Measurements from ENCODE around the gene ASPDH. TPM values are rescaled to one million over a fixed set of nuclear protein-coding genes. Genes with fewer than 3 reads are reported as not detected.

Gene ASPDH
- total RNA-seq, result not detected in 2 replicates

GRCh38 chr19:50513746-50514345 lies at the start of gene ASPDH:
TSS of gene ASPDH (minus strand) at chr19:50513913. CDS start at chr19:50513823, 90 bp downstream.
- no peak for DNase-seq (ENCODE audit: low read depth, low spot score)

GRCh38 chr19:50562996-50563395 lies 49.3 kb upstream of the ASPDH start:
- DNase-seq (ENCODE audit: low read depth, low spot score), result no peak

GRCh38 chr19:50562329-50562728 lies 48.6 kb upstream of the ASPDH start:
- no peak for DNase-seq (ENCODE audit: low read depth, low spot score)

GRCh38 chr19:50559636-50560035 lies 45.9 kb upstream of the ASPDH start:
- no peak for DNase-seq (ENCODE audit: low read depth, low spot score)

GRCh38 chr19:50558449-50558848 lies 44.7 kb upstream of the ASPDH start:
- DNase-seq (ENCODE audit: low read depth, low spot score), result no peak

- DNase-seq (ENCODE audit: low read depth, low spot score), result no peak
These were observed 44.3 kb upstream of the ASPDH start for GRCh38 chr19:50558039-50558438.

GRCh38 chr19:50557009-50557613 lies 43.4 kb upstream of the ASPDH start:
- DNase-seq (ENCODE audit: low read depth, low spot score), result no peak

GRCh38 chr19:50556282-50557008 lies 42.7 kb upstream of the ASPDH start:
- DNase-seq (ENCODE audit: low read depth, low spot score), result peak; percentile 30

GRCh38 chr19:50555450-50556281 lies 42.0 kb upstream of the ASPDH start:
- DNase-seq (ENCODE audit: low read depth, low spot score), result no peak

GRCh38 chr19:50555033-50555432 lies 41.3 kb upstream of the ASPDH start:
- no peak for DNase-seq (ENCODE audit: low read depth, low spot score)

- DNase-seq (ENCODE audit: low read depth, low spot score), result no peak
These were observed 40.5 kb upstream of the ASPDH start for GRCh38 chr19:50554212-50554611.

- DNase-seq (ENCODE audit: low read depth, low spot score), result no peak
These were observed 39.5 kb upstream of the ASPDH start for GRCh38 chr19:50553134-50553703.

- no peak for DNase-seq (ENCODE audit: low read depth, low spot score)
These were observed 38.8 kb upstream of the ASPDH start for GRCh38 chr19:50552540-50552939.

- DNase-seq (ENCODE audit: low read depth, low spot score), result no peak
These were observed 38.0 kb upstream of the ASPDH start for GRCh38 chr19:50551715-50552187.

GRCh38 chr19:50551034-50551714 lies 37.5 kb upstream of the ASPDH start:
- DNase-seq (ENCODE audit: low read depth, low spot score), result no peak

- no peak for DNase-seq (ENCODE audit: low read depth, low spot score)
These were observed 36.9 kb upstream of the ASPDH start for GRCh38 chr19:50550594-50550966.

GRCh38 chr19:50549927-50550593 lies 36.3 kb upstream of the ASPDH start:
- DNase-seq (ENCODE audit: low read depth, low spot score), result no peak

GRCh38 chr19:50549059-50549926 lies 35.6 kb upstream of the ASPDH start:
- no peak for DNase-seq (ENCODE audit: low read depth, low spot score)

Measured in pulmonary artery endothelial cell (primary cell).